Measurements from ENCODE around the gene GAGE10.
"Not testable (repeated sequence)": the region's sequence is repeated elsewhere in the genome, so short reads cannot be mapped to it uniquely, and the experiment has no call there.

DNA sequence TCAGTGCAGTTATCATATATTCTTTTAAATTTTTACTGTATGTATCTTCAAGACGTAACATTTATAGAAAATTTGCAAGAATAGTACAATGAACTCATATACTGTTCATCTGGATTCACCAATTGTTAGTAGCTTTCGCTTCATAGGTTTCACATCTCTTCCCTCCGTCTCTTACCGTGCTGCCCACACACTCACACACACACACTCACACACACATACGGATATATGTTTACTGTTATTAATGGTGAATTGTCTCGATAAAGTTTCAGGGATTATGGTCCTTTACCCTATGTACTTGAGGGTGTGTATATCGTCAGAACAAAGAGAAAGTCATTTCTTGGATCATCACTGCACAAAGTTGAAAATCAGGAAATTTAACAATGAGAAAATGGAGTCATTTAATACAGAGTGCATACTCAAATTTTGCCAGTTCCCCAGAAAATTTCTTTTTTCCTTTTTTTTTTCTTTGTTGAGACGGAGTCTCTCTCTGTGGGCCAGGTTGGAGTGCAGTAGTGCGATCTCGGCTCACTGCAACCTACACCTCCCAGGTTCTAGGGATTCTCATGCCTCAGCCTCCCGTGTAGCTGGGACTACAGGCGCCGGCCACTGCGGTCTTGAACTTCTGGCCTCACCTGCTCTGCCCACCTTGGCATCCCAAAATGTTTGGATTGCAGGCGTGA, 41.2 kb downstream of the GAGE10 start:
- TF ChIP-seq, protein P1, sequence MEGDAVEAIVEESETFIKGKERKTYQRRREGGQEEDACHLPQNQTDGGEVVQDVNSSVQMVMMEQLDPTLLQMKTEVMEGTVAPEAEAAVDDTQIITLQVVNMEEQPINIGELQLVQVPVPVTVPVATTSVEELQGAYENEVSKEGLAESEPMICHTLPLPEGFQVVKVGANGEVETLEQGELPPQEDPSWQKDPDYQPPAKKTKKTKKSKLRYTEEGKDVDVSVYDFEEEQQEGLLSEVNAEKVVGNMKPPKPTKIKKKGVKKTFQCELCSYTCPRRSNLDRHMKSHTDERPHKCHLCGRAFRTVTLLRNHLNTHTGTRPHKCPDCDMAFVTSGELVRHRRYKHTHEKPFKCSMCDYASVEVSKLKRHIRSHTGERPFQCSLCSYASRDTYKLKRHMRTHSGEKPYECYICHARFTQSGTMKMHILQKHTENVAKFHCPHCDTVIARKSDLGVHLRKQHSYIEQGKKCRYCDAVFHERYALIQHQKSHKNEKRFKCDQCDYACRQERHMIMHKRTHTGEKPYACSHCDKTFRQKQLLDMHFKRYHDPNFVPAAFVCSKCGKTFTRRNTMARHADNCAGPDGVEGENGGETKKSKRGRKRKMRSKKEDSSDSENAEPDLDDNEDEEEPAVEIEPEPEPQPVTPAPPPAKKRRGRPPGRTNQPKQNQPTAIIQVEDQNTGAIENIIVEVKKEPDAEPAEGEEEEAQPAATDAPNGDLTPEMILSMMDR (IDR thresholded peaks at IDR 0.05), result not testable (repeated sequence)
- TF ChIP-seq POLR2A (IDR thresholded peaks at IDR 0.05), result not testable (repeated sequence)
